Measurements from ENCODE around the gene TF.

Gene TF

DNA sequence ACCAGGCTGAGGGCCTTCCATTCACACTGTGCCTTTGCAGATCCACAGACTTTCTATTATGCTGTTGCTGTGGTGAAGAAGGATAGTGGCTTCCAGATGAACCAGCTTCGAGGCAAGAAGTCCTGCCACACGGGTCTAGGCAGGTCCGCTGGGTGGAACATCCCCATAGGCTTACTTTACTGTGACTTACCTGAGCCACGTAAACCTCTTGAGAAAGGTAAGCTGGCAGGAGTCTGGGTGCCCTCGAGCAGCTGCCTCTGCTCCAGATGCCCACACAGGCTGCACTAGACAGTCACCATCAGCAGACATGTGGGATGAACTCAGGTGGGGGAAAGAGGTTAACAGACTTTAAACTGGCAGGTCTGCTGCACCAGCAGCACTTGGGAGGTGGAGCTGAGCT lies 8.3 kb downstream of the TF start:
- no peak for TF ChIP-seq POLR2A (IDR thresholded peaks at IDR 0.05; ENCODE audit: low read depth, low read length)
- DNase-seq (ENCODE audit: insufficient read length, low spot score) (no peak), FAIRE-seq (no peak)

DNA sequence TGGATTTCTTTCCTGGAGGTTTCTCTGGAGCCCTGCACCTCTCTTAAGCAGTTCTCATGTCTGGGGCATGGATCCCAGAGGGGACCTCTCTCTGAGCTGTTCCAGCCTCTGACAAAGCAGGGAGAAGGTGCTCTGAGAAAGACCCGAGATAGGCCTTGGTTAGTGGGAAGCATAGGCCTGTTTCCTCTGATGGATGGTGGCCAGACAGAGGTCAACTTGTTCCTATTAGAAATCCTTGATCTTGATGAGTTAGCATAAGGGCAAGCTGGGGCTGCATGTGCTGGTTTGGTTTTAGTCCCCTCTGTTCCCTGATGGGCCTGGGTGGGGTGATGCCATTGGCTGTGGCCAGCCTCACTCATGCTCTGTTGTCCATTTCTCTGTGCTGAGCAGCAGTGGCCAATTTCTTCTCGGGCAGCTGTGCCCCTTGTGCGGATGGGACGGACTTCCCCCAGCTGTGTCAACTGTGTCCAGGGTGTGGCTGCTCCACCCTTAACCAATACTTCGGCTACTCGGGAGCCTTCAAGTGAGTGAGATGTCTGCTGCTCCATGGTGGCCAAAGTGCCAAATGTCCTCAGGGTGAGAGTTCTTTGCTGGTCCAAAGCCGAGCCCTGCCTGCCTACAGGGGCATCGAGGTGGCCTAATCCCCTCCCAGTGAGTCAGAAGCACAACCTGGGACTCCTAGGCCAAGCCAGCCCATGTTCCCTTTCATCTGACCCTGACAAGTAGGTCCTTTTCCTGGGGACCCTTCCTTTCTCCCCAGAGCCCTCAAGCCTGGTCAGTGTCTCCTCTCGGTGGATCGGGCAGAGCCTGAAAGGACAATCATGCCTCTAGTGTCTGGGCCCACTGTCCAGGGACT lies 9.0 kb downstream of the TF start:
- TF ChIP-seq POLR2A (IDR thresholded peaks at IDR 0.05; ENCODE audit: low read depth, low read length), result no peak
- no peak for DNase-seq (ENCODE audit: insufficient read length, low spot score)
- FAIRE-seq, result no peak

DNA sequence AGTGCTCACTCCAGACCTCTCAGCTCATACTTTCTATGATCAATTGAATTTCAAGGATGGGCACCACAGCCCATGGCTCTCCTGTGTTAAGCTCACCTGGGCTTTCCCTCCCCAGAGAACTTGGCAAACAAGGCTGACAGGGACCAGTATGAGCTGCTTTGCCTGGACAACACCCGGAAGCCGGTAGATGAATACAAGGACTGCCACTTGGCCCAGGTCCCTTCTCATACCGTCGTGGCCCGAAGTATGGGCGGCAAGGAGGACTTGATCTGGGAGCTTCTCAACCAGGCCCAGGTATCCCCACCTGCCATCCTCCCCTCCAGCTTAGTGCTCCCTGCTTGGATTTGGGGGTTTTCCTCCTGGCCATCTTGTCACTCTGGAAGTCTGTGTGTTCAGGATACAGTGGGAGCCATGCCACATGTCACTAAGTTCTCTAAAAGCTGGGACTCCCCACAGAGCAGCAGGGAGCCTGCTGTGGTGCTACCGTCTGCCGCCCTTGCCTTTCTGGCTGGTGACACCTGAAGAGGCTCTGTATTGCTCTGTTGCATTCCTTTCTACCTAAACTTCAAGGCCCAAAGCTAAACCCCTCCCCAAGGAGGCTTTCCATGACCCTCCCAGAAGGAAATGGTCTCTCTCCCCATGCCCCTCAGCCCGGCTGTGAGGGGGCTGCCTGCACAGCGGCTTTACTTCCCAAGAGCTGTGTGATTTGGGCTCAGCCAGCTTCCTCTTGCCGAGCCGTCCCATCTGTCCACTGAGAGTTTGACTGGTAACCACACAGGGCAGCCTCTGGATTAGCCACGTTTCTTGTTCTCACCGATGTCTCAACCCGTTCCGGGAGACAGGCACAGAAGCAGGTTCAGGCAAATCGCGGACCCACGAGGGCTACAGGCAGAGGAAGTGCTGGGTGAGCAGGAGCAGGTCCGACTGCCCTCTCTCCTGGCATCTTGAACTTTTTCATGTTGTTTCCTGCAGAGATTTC lies 10.8 kb downstream of the TF start:
- no peak for FAIRE-seq
- TF ChIP-seq POLR2A (IDR thresholded peaks at IDR 0.05; ENCODE audit: low read depth, low read length), result no peak
- DNase-seq (ENCODE audit: insufficient read length, low spot score), result no peak

DNA sequence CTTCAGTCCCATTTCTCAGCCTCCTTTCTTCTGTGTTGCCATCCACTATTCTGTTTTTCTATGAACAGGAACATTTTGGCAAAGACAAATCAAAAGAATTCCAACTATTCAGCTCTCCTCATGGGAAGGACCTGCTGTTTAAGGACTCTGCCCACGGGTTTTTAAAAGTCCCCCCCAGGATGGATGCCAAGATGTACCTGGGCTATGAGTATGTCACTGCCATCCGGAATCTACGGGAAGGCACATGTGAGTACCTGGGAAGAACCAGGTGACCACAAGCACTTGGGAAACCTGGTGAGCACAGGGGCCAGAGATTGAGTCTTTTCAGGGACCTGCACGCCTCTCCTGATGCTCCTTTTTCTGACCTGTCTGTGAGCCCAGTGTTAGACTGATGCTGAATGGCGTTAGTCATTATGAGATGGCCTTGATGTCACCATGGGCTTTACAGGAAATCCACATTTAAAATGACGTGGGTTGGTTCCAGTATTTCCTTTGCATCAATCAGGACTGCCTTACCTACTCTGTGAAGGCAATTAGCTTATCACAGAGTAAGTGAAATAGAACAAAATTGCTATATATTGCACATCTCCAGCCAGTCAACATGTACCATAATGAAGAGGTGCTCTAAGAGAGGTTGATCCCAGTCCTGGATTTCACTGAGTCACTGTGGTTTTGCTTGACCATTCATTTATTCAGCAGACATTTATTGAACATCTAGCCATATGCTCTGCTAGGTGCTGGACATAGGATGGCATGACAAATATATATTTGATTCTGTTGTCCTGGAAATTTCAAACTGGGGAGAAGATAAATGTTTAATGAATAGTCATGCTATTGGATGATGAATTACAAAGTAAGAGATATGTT lies 11.7 kb downstream of the TF start:
- no peak for FAIRE-seq
- no peak for TF ChIP-seq POLR2A (IDR thresholded peaks at IDR 0.05; ENCODE audit: low read depth, low read length)
- no peak for DNase-seq (ENCODE audit: insufficient read length, low spot score)

DNA sequence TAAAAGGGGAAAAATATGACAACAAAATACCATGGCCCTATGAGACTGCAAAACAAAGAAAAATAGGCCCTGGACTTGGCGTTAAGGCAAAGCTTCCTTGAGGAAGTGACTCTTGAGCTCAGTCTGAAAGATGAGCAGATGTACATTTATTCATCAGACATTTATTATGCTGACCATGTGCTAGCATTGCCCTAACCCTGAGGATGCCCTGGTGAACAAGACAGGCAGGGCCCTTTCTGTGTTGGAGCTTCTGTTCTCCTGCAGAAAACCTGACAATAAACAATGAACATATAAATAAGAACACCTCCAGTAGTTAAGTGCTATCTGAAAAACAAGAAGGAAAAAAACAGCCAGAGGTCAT lies 12.4 kb downstream of the TF start:
- no peak for TF ChIP-seq POLR2A (IDR thresholded peaks at IDR 0.05; ENCODE audit: low read depth, low read length)
- FAIRE-seq (no peak), DNase-seq (ENCODE audit: insufficient read length, low spot score) (no peak)

DNA sequence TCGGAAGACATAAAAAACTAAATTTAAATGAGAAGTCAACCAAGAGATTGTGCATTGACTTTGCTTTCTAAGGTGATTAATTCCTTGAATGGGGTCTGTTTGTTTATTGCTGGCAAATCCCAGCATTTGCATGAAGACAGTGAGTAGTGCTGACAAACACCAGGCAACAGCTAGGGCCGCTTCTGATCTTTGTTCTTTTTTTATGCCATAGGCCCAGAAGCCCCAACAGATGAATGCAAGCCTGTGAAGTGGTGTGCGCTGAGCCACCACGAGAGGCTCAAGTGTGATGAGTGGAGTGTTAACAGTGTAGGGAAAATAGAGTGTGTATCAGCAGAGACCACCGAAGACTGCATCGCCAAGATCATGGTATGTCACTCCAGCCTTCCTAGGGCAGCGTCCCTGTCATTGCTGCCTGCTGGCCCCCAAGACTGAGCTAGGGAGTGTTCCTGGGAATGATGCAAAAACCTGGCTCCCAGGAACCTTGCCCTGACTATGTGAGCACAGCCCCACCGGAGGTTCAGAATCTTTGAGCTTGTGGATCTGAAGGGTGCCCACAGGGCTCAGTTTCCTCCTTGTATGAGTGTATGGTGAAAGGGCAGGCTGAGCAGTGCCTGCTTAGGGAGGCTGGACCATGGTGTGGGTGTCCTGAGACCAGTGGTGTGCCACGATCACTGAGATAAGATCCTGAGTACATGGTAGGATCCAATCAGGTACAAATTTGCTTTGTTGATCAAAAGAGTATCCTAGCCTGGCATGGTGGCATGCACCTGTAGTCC lies 13.0 kb downstream of the TF start:
- no peak for TF ChIP-seq POLR2A (IDR thresholded peaks at IDR 0.05; ENCODE audit: low read depth, low read length)
- DNase-seq (ENCODE audit: insufficient read length, low spot score), result no peak
- no peak for FAIRE-seq

DNA sequence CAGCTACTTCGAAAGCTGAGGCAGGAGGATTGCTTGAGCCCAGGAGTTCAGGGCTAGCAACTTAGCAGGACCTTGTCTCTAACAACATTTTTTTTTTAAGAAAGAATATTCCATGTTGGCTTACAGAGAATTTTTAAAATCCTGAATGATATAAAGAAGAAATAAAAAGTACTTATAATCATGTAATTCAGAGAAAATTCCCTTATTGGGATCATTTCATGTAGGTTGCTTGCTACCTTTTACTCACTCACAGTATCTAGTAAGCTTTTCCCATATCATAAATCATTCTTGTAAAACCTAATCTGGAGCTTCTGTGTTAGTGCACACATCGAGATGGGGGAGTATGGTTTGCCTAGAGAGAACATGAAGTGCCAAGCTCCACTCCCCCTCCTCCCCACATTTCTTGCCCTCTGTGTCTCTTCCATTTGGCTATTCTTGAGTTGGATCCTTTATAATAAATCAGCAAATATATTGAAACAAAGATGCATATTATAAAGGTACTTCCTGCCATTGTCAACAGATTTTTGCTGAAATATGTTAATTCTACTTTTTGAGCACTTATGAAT lies 13.6 kb downstream of the TF start:
- no peak for FAIRE-seq
- DNase-seq (ENCODE audit: insufficient read length, low spot score), result no peak
- no peak for TF ChIP-seq POLR2A (IDR thresholded peaks at IDR 0.05; ENCODE audit: low read depth, low read length)

DNA sequence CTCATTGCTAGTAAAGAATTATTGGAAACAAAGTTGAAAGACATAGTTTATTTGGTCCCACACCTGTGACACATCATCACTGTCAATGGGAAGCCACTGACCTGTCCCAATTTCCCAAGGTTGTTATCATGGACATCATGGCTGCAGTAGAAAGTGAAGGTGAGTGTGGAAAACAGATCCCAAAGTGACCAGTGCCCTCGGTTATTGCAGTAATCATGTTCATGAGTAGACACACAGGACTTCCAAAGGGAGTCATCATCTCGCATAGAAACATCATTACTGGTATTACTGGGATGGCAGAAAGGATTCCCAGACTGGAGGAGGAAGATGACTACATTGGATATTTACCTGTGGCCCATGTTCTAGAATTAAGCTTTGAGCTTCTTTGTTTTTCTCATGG lies 14.7 kb downstream of the TF start:
- TF ChIP-seq POLR2A (IDR thresholded peaks at IDR 0.05; ENCODE audit: low read depth, low read length), result no peak
- FAIRE-seq (no peak), DNase-seq (ENCODE audit: insufficient read length, low spot score) (no peak)

DNA sequence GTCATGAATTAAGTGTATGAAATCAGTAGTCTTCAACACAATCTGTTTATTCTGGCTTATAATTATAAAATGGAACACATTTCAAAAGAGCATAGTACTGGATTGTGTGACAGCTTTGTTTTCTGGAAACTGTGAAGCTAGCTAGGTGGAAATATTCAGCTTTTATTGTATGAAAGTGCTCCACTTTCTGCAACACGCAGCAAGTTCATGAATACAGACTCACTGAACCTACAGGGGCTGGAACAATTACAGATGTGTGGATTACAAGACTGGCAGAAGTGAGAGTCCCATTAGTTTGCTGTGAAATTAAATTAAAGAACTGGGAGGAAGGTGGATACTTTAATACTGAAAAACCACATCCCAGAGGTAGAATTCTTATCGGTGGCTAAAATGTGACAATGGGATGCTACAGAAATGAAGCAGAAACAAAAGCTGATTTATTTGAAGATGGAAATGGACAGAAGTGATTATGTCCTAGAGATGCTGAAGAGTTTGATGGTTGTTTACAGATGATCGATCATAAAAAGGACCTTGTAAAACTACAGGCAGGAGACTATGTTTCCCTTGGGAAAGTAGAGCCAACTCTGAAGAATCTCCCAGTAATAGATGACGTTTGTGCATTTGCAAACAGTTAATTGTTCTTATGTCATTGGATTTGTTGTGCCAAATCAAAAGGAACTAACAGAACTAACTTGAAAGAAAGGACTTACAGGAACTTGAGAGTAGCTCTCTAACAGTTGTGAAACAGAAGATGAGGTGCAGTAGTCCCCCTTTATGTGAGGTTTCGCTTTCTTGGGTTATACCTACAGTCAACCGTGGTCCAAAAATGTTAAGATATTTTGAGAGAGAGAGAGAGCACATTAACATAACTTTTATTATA lies 15.7 kb downstream of the TF start:
- no peak for TF ChIP-seq POLR2A (IDR thresholded peaks at IDR 0.05; ENCODE audit: low read depth, low read length)
- no peak for DNase-seq (ENCODE audit: insufficient read length, low spot score)

DNA sequence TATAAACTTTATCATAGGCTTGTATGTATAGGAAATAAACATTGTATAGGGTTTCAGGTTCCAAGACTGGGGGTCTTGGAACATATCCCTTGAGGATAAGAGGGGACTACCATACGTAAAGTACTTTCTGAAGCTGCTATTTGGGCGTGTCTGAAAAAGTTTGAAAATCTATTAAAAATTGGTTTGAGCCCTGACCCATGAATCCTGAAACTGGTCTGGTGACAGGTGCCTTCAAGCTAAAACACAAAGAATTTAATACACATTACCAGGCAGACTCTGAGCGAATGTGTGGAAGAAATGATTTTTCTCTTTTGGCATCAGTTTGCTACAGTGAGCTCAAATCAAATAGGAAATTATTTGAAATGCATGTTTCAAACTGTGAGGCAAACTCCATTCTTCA lies 16.3 kb downstream of the TF start:
- no peak for DNase-seq (ENCODE audit: insufficient read length, low spot score)
- no peak for TF ChIP-seq POLR2A (IDR thresholded peaks at IDR 0.05; ENCODE audit: low read depth, low read length)
- no peak for FAIRE-seq

More for the DNA sequence above, 15.7 kb downstream of the TF start:
- no peak for FAIRE-seq

DNA sequence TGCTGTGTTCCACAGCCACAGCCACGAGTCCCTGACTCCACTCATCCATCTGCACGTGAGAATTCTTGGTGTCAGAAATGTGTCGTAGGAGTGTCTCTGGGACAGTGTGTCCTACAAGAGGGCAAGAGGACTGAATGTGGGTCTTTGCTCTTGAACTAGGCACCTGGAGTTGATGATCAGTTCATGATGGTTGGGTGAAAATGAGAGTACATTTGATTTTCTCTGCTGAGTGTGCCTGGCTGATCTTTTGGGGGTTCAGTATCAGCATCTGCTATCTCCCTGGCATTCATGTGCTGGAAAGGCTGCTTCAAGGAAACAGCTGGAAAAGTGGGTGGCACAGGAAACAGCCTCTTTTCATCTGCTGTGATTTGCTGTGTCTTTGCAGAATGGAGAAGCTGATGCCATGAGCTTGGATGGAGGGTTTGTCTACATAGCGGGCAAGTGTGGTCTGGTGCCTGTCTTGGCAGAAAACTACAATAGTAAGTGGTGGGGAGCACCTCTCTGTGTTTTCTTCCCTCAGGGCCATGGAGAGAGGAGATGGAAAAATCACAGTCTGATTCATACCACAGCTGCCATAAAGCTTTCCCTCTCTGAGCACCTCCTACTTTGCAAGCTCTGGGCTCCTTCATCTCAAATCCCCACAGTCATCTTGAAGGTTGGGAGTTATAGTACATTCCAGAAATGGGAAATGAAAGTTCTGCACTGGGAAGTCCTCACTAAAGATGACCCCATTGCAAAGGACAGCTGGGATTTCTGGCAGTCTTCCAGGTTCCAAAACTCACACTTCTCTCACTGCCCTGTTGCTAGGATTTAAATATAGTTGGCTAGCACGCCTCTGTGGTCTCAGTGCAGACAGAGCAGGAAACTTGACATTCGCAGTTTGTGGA lies 17.8 kb downstream of the TF start:
- no peak for DNase-seq (ENCODE audit: insufficient read length, low spot score)
- no peak for FAIRE-seq
- TF ChIP-seq POLR2A (IDR thresholded peaks at IDR 0.05; ENCODE audit: low read depth, low read length), result no peak

All from H54 (cell line).